GM23338 (cell line): ENCODE results near the gene USP36. TPM values are rescaled to one million over a fixed set of nuclear protein-coding genes. Genes with fewer than 3 reads are reported as not detected.

Source experiments
- ATAC-seq: fragments of 200-7000 bp; cut with Tn5 transposase; 3 replicates; pipeline ENCODE4 v1.9.1; 2020
- DNase-seq: peaks from one replicate; pipeline ENCODE4 v3.0.0-alpha.2; 2015; ENCODE audit warnings: low spot score
- H2AFZ ChIP-seq: fragments of 200-600 bp; sonication (generic); 2 replicates; pipeline ENCODE4 v1.8.0; 2016; ENCODE audit warnings: antibody characterized with exemption, mild to moderate bottlenecking, moderate library complexity
- H3F3A ChIP-seq: fragments of 200-600 bp; sonication (generic); replicated peaks from 2 replicates; pipeline ENCODE4 v1.8.0; 2017; ENCODE audit warnings: antibody characterized with exemption, mixed run types, low read depth
- H3K27ac ChIP-seq: fragments of 200-600 bp; sonication (generic); 2 replicates; pipeline ENCODE4 v1.6.1; 2016; ENCODE audit warnings: low read depth
- H3K27me3 ChIP-seq: fragments of 200-600 bp; sonication (generic); 2 replicates; pipeline ENCODE4 v1.8.0; 2016; ENCODE audit warnings: mild to moderate bottlenecking, mixed run types, moderate library complexity; ENCODE audit not compliant: insufficient read depth
- H3K36me3 ChIP-seq: fragments of 200-600 bp; sonication (generic); 2 replicates; pipeline ENCODE4 v1.8.0; 2016; ENCODE audit warnings: mild to moderate bottlenecking; ENCODE audit not compliant: insufficient read depth
- H3K4me1 ChIP-seq: fragments of 200-600 bp; sonication (generic); 2 replicates; pipeline ENCODE4 v1.8.0; 2016; ENCODE audit warnings: mild to moderate bottlenecking, moderate library complexity; ENCODE audit not compliant: insufficient read depth
- H3K4me2 ChIP-seq: fragments of 200-600 bp; sonication (generic); 2 replicates; pipeline ENCODE4 v1.7.1; 2017; ENCODE audit warnings: mixed run types
- H3K4me3 ChIP-seq: fragments of 200-600 bp; sonication (generic); 2 replicates; pipeline ENCODE4 v1.6.1; 2016; ENCODE audit warnings: mixed run types
- H3K79me2 ChIP-seq: fragments of 200-600 bp; sonication (generic); replicated peaks from 2 replicates; pipeline ENCODE4 v1.8.0; 2017; ENCODE audit warnings: mild to moderate bottlenecking; ENCODE audit not compliant: insufficient read depth
- H3K9me2 ChIP-seq: fragments of 200-600 bp; sonication (generic); 2 replicates; pipeline ENCODE4 v1.8.0; 2017; ENCODE audit not compliant: insufficient read depth
- H4K20me1 ChIP-seq: fragments of 200-600 bp; sonication (generic); replicated peaks from 2 replicates; pipeline ENCODE4 v1.8.0; 2017; ENCODE audit warnings: mild to moderate bottlenecking; ENCODE audit not compliant: insufficient read depth
- H3K27ac Mint-ChIP-seq: 2 replicates; pipeline ENCODE4 v1.8.0; 2020; ENCODE audit warnings: inconsistent platforms, mild to moderate bottlenecking, moderate library complexity, mixed read lengths
- H3K27me3 Mint-ChIP-seq: 3 replicates; pipeline ENCODE4 v1.8.0; 2022; ENCODE audit warnings: low read depth, mild to moderate bottlenecking, moderate library complexity, mixed read lengths, inconsistent platforms; ENCODE audit not compliant: insufficient read depth, poor library complexity
- H3K36me3 Mint-ChIP-seq: 3 replicates; pipeline ENCODE4 v1.8.0; 2021; ENCODE audit warnings: low read depth, mild to moderate bottlenecking, inconsistent platforms, moderate library complexity, mixed read lengths
- H3K4me1 Mint-ChIP-seq: 3 replicates; pipeline ENCODE4 v1.8.0; 2020; ENCODE audit warnings: mild to moderate bottlenecking, inconsistent platforms, mixed read lengths
- H3K4me3 Mint-ChIP-seq: 3 replicates; pipeline ENCODE4 v1.8.0; 2021; ENCODE audit warnings: moderate library complexity, mild to moderate bottlenecking, inconsistent platforms, mixed read lengths
- H3K9me3 Mint-ChIP-seq: 3 replicates; pipeline ENCODE4 v1.8.0; 2020; ENCODE audit warnings: moderate library complexity, mild to moderate bottlenecking, inconsistent platforms, mixed read lengths
- NANOG ChIP-seq: IDR thresholded peaks from 2 replicates; pipeline ENCODE4 v1.6.1; 2016; ENCODE audit warnings: antibody characterized with exemption, borderline replicate concordance
- REST ChIP-seq: IDR thresholded peaks from one replicate; pipeline ENCODE4 v1.6.1; 2018; ENCODE audit warnings: antibody characterized with exemption; ENCODE audit not compliant: unreplicated experiment
- STAT1 ChIP-seq: IDR thresholded peaks from one replicate; pipeline ENCODE4 v1.6.1; 2016; ENCODE audit warnings: antibody characterized with exemption; ENCODE audit not compliant: unreplicated experiment
- polyA plus RNA-seq: library from polyadenylated mRNA; unstranded; fragments of >200 nt; fragmentation: Nextera tagmentation; extraction: Ambion mirVana; gene quantifications from 2 replicates; pipeline ENCODE4 v1.2.1, GENCODE V29; 2016
- total RNA-seq: library from RNA; depleted of rRNA; stranded (reverse); fragments of >200 nt; shearing (Covaris generic); gene quantifications from 2 replicates; pipeline ENCODE4 v1.2.3, GENCODE V29; 2014
- TF ChIP-seq, protein P1 (sequence below), 2 experiments: fragments of 200-600 bp in 1 of 2; sonication (generic) in 1 of 2; conservative IDR thresholded peaks; 2 replicates each; pipeline versions ENCODE4 v1.5.1 to v1.6.1; 2016 to 2017; ENCODE audit warnings: antibody characterized with exemption in 2 of 2, low read depth in 2 of 2, mild to moderate bottlenecking in 2 of 2, moderate library complexity in 1 of 2

The USP36 gene
- total and polyA plus RNA-seq, 2 experiments from 2014 or later, result 36.2 to 55.5 TPM

- ATAC-seq (no peak), DNase-seq (no peak)
- no peak for TF ChIP-seq STAT1
- TF ChIP-seq, protein P1, sequence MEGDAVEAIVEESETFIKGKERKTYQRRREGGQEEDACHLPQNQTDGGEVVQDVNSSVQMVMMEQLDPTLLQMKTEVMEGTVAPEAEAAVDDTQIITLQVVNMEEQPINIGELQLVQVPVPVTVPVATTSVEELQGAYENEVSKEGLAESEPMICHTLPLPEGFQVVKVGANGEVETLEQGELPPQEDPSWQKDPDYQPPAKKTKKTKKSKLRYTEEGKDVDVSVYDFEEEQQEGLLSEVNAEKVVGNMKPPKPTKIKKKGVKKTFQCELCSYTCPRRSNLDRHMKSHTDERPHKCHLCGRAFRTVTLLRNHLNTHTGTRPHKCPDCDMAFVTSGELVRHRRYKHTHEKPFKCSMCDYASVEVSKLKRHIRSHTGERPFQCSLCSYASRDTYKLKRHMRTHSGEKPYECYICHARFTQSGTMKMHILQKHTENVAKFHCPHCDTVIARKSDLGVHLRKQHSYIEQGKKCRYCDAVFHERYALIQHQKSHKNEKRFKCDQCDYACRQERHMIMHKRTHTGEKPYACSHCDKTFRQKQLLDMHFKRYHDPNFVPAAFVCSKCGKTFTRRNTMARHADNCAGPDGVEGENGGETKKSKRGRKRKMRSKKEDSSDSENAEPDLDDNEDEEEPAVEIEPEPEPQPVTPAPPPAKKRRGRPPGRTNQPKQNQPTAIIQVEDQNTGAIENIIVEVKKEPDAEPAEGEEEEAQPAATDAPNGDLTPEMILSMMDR (conservative IDR thresholded peaks at IDR 0.05; ENCODE audit: low read depth in 2 of 2), result no peak
- Histone ChIP-seq H4K20me1 (no peaks in the 10 kb centered on the region; the same call in none of the 2 replicates), H3K4me2 (no peak overlapping the region), H3K36me3 (no peaks in the 10 kb centered on the region), H3K27ac (no peak overlapping the region), H3K79me2 (0 out of 2 replicates have a peak, but pooled peaks cover 9% of the 10 kb centered on the region), H2AFZ (no peak overlapping the region), H3K9me2 (no peaks in the 10 kb centered on the region), H3K27me3 (no peaks in the 10 kb centered on the region), H3F3A (no peaks in the 10 kb centered on the region), H3K4me3 (no peak overlapping the region), H3K4me1 (peaks cover 8% of the 10 kb centered on the region)
- Mint-ChIP-seq H3K36me3 (no peaks in the 10 kb centered on the region), H3K9me3 (no peaks in the 10 kb centered on the region), H3K27ac (peak overlapping the region; percentile 33; the same call in 1 of the 2 replicates), H3K27me3 (no peaks in the 10 kb centered on the region), H3K4me1 (peaks cover 30% of the 10 kb centered on the region), H3K4me3 (no peak overlapping the region)
Measured at GRCh38 chr17:78748048-78748729, 92.4 kb downstream of the USP36 start.

DNA sequence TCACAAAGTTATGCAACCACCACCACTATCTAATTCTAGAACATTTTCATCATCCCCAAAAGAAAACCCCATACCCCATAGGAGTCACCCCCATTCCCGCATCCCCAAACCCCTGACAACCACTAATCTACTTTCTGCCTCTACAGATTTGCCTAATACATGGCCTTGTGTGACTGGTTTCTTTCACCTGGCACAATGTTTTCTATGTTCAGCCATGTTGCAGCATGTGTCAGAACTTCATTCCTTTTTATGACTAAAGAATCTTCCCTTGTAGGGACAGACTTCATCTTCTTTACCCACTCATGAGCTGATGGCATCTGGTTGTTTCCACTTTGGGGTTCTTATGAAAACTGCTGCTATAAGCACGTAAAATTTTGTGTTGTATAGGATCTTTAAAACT is 93.1 kb downstream of the USP36 start:
- Mint-ChIP-seq H3K27ac (no peak overlapping the region; the same call in 1 of the 2 replicates), H3K4me1 (peaks cover 30% of the 10 kb centered on the region), H3K27me3 (no peaks in the 10 kb centered on the region), H3K36me3 (no peaks in the 10 kb centered on the region), H3K4me3 (no peak overlapping the region), H3K9me3 (no peaks in the 10 kb centered on the region)
- Histone ChIP-seq H3F3A (no peaks in the 10 kb centered on the region), H3K4me3 (no peak overlapping the region), H2AFZ (no peak overlapping the region), H3K9me2 (no peaks in the 10 kb centered on the region), H3K27me3 (no peaks in the 10 kb centered on the region), H3K4me1 (peaks cover 8% of the 10 kb centered on the region), H3K27ac (no peak overlapping the region), H3K36me3 (no peaks in the 10 kb centered on the region), H3K79me2 (0 out of 2 replicates have a peak, but pooled peaks cover 9% of the 10 kb centered on the region), H4K20me1 (no peaks in the 10 kb centered on the region; the same call in none of the 2 replicates), H3K4me2 (no peak overlapping the region)
- no peak for DNase-seq
- no peak for ATAC-seq
- no peak for TF ChIP-seq STAT1

- Histone ChIP-seq H3K4me1 (peaks cover 8% of the 10 kb centered on the region), H3K4me2 (peak overlapping the region; percentile 18), H3K9me2 (no peaks in the 10 kb centered on the region), H3K27me3 (no peaks in the 10 kb centered on the region), H3F3A (no peaks in the 10 kb centered on the region), H3K79me2 (0 out of 2 replicates have a peak, but pooled peaks cover 7% of the 10 kb centered on the region), H3K36me3 (no peaks in the 10 kb centered on the region), H3K27ac (peak overlapping the region; percentile 72), H2AFZ (no peak overlapping the region), H3K4me3 (no peak overlapping the region), H4K20me1 (peaks cover 2% of the 10 kb centered on the region)
- Mint-ChIP-seq H3K4me3 (no peak overlapping the region), H3K9me3 (no peaks in the 10 kb centered on the region), H3K36me3 (no peaks in the 10 kb centered on the region), H3K27me3 (no peaks in the 10 kb centered on the region), H3K4me1 (peaks cover 30% of the 10 kb centered on the region), H3K27ac (no peak overlapping the region)
- DNase-seq (no peak), ATAC-seq (no peak)
- TF ChIP-seq REST, result no peak
- TF ChIP-seq, protein P1 (conservative IDR thresholded peaks at IDR 0.05; ENCODE audit: low read depth in 2 of 2), result no peak
- TF ChIP-seq NANOG, result no peak
Measured at GRCh38 chr17:78746949-78747269, 93.7 kb downstream of the USP36 start.
